ENCODE data around the gene SURF1. TPM values are rescaled to one million over a fixed set of nuclear protein-coding genes. Genes with fewer than 3 reads are reported as not detected.

SURF1 gene
- total RNA-seq, 1 experiment from 2014 or later: 71.7 TPM

DNA sequence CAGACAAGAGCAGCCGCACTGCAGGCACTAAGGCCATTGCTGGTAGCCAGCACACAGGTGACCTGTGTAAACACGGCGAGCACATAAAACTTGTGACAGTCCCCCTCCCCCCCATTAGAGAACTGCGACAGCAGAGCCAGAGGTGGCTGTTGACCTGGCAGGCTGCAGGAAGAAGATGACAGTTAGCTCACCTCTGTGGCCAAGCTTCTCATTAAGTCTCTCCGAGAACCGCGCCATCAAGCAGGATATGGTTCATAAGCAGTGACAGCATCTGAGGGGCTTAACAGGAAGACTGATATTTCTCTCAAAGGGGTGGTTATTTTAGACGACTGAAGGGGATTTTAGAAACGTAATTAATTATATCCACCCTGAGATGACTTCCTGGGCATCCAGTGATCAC lies 14.4 kb upstream of the SURF1 start:
- no TSS peak for BruUV-seq (replicated peaks)

DNA sequence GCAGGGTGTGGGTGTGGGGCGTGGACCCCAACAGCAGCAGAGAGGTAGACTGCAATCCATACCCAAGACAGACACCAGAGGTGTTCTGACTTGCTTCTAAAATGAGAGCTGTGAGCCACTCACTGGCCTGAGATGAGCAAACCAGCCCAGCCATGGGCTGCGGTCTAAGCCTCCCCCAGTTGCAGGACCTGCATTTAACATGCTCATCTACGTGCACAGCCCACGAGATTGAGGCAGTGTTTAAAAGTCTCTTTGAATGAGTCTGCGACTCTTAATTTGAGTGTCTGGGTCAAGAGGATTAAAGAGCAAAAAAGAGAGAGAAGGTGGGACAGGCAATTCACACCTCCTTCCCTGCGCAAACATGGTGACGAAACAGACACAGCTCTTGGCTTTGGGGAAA lies 13.6 kb upstream of the SURF1 start:
- Histone ChIP-seq H3K9ac (ENCODE audit: low read length) (no peak overlapping the region), H3K79me2 (ENCODE audit: insufficient read depth, low read length) (peaks cover 89% of the 10 kb centered on the region), H3K4me2 (ENCODE audit: low read length) (no peak overlapping the region), H3K9me2 (ENCODE audit: insufficient read depth) (no peaks in the 10 kb centered on the region), H3K9me3 (ENCODE audit: control insufficient read depth in 1 of 2, insufficient read depth in 1 of 2, low read depth in 1 of 2, low read length in 2 of 2) (no peaks in the 10 kb centered on the region), H4K20me1 (ENCODE audit: insufficient read depth) (peaks cover 9% of the 10 kb centered on the region; the same call in 1 of the 2 replicates), H2AFZ (ENCODE audit: low read depth, low read length, poor library complexity, severe bottlenecking) (no peak overlapping the region), H3K36me3 (ENCODE audit: control insufficient read depth in 1 of 2, insufficient read depth in 2 of 2, low read length in 2 of 2) (peaks cover 28 to 51% of the 10 kb centered on the region in 2 experiments; a peak in 3 of 4 replicates), H3K27me3 (ENCODE audit: insufficient read depth, low read length) (no peaks in the 10 kb centered on the region), H3K4me1 (ENCODE audit: control insufficient read depth in 1 of 2, insufficient read depth in 2 of 2, low read length in 2 of 2) (peaks cover 5% of the 10 kb centered on the region in 2 experiments; a peak in 2 of 4 replicates), H3K27ac (ENCODE audit: low read depth, low read length) (no peak overlapping the region), H3K4me3 (replicated peaks in 1 of 2; ENCODE audit: low read depth in 1 of 2, low read length in 2 of 2) (no peak overlapping the region)
- CTCF ChIA-PET: no interaction called here
- DNase-seq (ENCODE audit: low read depth, low spot score): no peak
- ATAC-seq: no peak
- RAD21 ChIA-PET (ENCODE audit: low non-redundant PET in 1 of 2, low total read pairs in 2 of 2, uncharacterized antibody in 2 of 2, unreplicated experiment in 2 of 2): no interaction called here
- BruUV-seq (replicated peaks): no TSS peak
- POLR2A ChIA-PET: no interaction called here
- TF ChIP-seq YY1 (IDR thresholded peaks at IDR 0.05; ENCODE audit: extremely low read depth, insufficient replicate concordance, low read depth, low read length): no peak
- no peak for TF ChIP-seq EGR1 (IDR thresholded peaks at IDR 0.05; ENCODE audit: low read depth)
- TF ChIP-seq RAD21 (IDR thresholded peaks at IDR 0.05; ENCODE audit: low read depth): no peak
- no peak for TF ChIP-seq ZNF274 (IDR thresholded peaks at IDR 0.05; ENCODE audit: low read depth, low read length)
- TF ChIP-seq, protein P1, sequence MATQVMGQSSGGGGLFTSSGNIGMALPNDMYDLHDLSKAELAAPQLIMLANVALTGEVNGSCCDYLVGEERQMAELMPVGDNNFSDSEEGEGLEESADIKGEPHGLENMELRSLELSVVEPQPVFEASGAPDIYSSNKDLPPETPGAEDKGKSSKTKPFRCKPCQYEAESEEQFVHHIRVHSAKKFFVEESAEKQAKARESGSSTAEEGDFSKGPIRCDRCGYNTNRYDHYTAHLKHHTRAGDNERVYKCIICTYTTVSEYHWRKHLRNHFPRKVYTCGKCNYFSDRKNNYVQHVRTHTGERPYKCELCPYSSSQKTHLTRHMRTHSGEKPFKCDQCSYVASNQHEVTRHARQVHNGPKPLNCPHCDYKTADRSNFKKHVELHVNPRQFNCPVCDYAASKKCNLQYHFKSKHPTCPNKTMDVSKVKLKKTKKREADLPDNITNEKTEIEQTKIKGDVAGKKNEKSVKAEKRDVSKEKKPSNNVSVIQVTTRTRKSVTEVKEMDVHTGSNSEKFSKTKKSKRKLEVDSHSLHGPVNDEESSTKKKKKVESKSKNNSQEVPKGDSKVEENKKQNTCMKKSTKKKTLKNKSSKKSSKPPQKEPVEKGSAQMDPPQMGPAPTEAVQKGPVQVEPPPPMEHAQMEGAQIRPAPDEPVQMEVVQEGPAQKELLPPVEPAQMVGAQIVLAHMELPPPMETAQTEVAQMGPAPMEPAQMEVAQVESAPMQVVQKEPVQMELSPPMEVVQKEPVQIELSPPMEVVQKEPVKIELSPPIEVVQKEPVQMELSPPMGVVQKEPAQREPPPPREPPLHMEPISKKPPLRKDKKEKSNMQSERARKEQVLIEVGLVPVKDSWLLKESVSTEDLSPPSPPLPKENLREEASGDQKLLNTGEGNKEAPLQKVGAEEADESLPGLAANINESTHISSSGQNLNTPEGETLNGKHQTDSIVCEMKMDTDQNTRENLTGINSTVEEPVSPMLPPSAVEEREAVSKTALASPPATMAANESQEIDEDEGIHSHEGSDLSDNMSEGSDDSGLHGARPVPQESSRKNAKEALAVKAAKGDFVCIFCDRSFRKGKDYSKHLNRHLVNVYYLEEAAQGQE (IDR thresholded peaks at IDR 0.05; ENCODE audit: low read depth): no peak
- intact Hi-C loops (cut with micrococcal nuclease): no loop called here

More for the DNA sequence above, 14.4 kb upstream of the SURF1 start:
- H3K79me2 ChIP-seq (ENCODE audit: insufficient read depth, low read length): peaks cover 97% of the 10 kb centered on the region
- no peaks in the 10 kb centered on the region for H3K27me3 ChIP-seq (ENCODE audit: insufficient read depth, low read length)
- no peak overlapping the region for H3K4me2 ChIP-seq (ENCODE audit: low read length)
- TF ChIP-seq, protein P2, sequence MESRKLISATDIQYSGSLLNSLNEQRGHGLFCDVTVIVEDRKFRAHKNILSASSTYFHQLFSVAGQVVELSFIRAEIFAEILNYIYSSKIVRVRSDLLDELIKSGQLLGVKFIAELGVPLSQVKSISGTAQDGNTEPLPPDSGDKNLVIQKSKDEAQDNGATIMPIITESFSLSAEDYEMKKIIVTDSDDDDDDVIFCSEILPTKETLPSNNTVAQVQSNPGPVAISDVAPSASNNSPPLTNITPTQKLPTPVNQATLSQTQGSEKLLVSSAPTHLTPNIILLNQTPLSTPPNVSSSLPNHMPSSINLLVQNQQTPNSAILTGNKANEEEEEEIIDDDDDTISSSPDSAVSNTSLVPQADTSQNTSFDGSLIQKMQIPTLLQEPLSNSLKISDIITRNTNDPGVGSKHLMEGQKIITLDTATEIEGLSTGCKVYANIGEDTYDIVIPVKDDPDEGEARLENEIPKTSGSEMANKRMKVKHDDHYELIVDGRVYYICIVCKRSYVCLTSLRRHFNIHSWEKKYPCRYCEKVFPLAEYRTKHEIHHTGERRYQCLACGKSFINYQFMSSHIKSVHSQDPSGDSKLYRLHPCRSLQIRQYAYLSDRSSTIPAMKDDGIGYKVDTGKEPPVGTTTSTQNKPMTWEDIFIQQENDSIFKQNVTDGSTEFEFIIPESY (IDR thresholded peaks at IDR 0.05; ENCODE audit: extremely low read depth, insufficient replicate concordance, low read length): no peak
- no peak for TF ChIP-seq TCF7L2 (IDR thresholded peaks at IDR 0.05; ENCODE audit: borderline replicate concordance, extremely low read depth, insufficient read depth, insufficient read length)
- peaks cover 9% of the 10 kb centered on the region; the same call in 1 of the 2 replicates for H4K20me1 ChIP-seq (ENCODE audit: insufficient read depth)
- H3K4me3 ChIP-seq (replicated peaks in 1 of 2; ENCODE audit: low read depth in 1 of 2, low read length in 2 of 2): no peak overlapping the region
- no peaks in the 10 kb centered on the region for H3K9me3 ChIP-seq (ENCODE audit: control insufficient read depth in 1 of 2, insufficient read depth in 1 of 2, low read depth in 1 of 2, low read length in 2 of 2)
- no peak overlapping the region for H2AFZ ChIP-seq (ENCODE audit: low read depth, low read length, poor library complexity, severe bottlenecking)
- ChIA-PET CTCF (no interaction called here), RAD21 (ENCODE audit: low non-redundant PET in 1 of 2, low total read pairs in 2 of 2, uncharacterized antibody in 2 of 2, unreplicated experiment in 2 of 2) (interaction anchor here in 1 of 2 experiments (0.6 kb wide), 1 partner anchor 89 kb away, joined by 4 read pairs; the partner anchor contains the start of gene CACFD1), POLR2A (interaction anchor here (0.6 kb wide), 1 partner anchor 728 kb away, joined by 3 read pairs; no protein-coding TSS in a partner anchor)
- peaks cover 23 to 45% of the 10 kb centered on the region in 2 experiments; a peak in 3 of 4 replicates for H3K36me3 ChIP-seq (ENCODE audit: control insufficient read depth in 1 of 2, insufficient read depth in 2 of 2, low read length in 2 of 2)
- H3K27ac ChIP-seq (ENCODE audit: low read depth, low read length): no peak overlapping the region
- peaks cover 5% of the 10 kb centered on the region in 2 experiments; a peak in 2 of 4 replicates for H3K4me1 ChIP-seq (ENCODE audit: control insufficient read depth in 1 of 2, insufficient read depth in 2 of 2, low read length in 2 of 2)
- ATAC-seq: no peak
- H3K9me2 ChIP-seq (ENCODE audit: insufficient read depth): no peaks in the 10 kb centered on the region
- DNase-seq (ENCODE audit: low read depth, low spot score): no peak
- intact Hi-C loops (cut with micrococcal nuclease): no loop called here
- no peak overlapping the region for H3K9ac ChIP-seq (ENCODE audit: low read length)

Measured in HCT116 (cell line).